ENCODE measurements around the gene B4GAT1.

- TF ChIP-seq GATA2 (IDR thresholded peaks at IDR 0.05; ENCODE audit: low read depth, low read length) (no peak), GATA3 (IDR thresholded peaks at IDR 0.05; ENCODE audit: low read depth, low read length) (no peak)
Observed at GRCh38 chr11:66324664-66325063, 22.8 kb downstream of the B4GAT1 start.
